CD14-positive monocyte (primary cell): ENCODE data around the gene MOXD1. TPM values are rescaled to one million over a fixed set of nuclear protein-coding genes. Genes with fewer than 3 reads are reported as not detected.
"Not testable (repeated sequence)": the region's sequence is repeated elsewhere in the genome, so short reads cannot be mapped to it uniquely, and the experiment has no call there.

ENCODE experiments used
- DNase-seq, 3 donors: peaks; one replicate each; pipeline ENCODE4 v3.0.0-alpha.2; 2011 to 2022
- H2AFZ ChIP-seq: 2 replicates; pipeline ENCODE4 v1.6.0; 2012; ENCODE audit warnings: mild to moderate bottlenecking, low read depth, low read length, inconsistent platforms; ENCODE audit not compliant: insufficient read depth, poor library complexity, severe bottlenecking
- H3K27ac ChIP-seq, 2 donors: 1 replicate in 1 of 2; 2 replicates in 1 of 2; pipeline ENCODE4 v1.5.1; 2012 to 2013; ENCODE audit warnings: low read length in 2 of 2, control low read depth in 1 of 2, inconsistent platforms in 1 of 2, low read depth in 1 of 2, mild to moderate bottlenecking in 1 of 2
- H3K27me3 ChIP-seq, 2 donors: one replicate each; pipeline versions ENCODE4 v1.6.0 to v1.6.1; 2011 to 2013; ENCODE audit warnings: low read length in 2 of 2; ENCODE audit not compliant: control insufficient read depth in 2 of 2, insufficient read depth in 2 of 2
- H3K36me3 ChIP-seq, 2 donors: replicated peaks in 1 of 2; 1 replicate in 1 of 2; 2 replicates in 1 of 2; pipeline versions ENCODE4 v1.5.1 to v1.6.1; 2012 to 2013; ENCODE audit warnings: low read length in 2 of 2, control low read depth in 1 of 2, inconsistent platforms in 1 of 2, mild to moderate bottlenecking in 1 of 2; ENCODE audit not compliant: insufficient read depth in 2 of 2, control insufficient read depth in 1 of 2
- H3K4me1 ChIP-seq, 2 donors: 1 replicate in 1 of 2; 2 replicates in 1 of 2; pipeline versions ENCODE4 v1.5.1 to v1.6.1; 2012 to 2013; ENCODE audit warnings: low read length in 2 of 2, control low read depth in 1 of 2, inconsistent platforms in 1 of 2, mild to moderate bottlenecking in 1 of 2, moderate library complexity in 1 of 2; ENCODE audit not compliant: insufficient read depth in 2 of 2, control insufficient read depth in 1 of 2
- H3K4me2 ChIP-seq: replicated peaks from 2 replicates; pipeline ENCODE3; 2012; ENCODE audit warnings: low read length, moderate library complexity, mild to moderate bottlenecking; ENCODE audit not compliant: poor library complexity, severe bottlenecking; ENCODE audit errors: extremely low read depth
- H3K4me3 ChIP-seq, 3 experiments: fragments of 200-600 bp in 1 of 3; sonication (generic) in 1 of 3; replicated peaks in 1 of 3; 1 replicate in 2 of 3; 2 replicates in 1 of 3; pipeline ENCODE4 v1.5.1; 2011 to 2013; ENCODE audit warnings: low read length in 3 of 3, mild to moderate bottlenecking in 3 of 3, control low read depth in 2 of 3, low read depth in 2 of 3, inconsistent platforms in 1 of 3, moderate library complexity in 1 of 3
- H3K79me2 ChIP-seq: 2 replicates; pipeline ENCODE4 v1.6.0; 2012; ENCODE audit warnings: mild to moderate bottlenecking, control low read depth, inconsistent platforms, low read length, moderate library complexity; ENCODE audit not compliant: insufficient read depth
- H3K9ac ChIP-seq: 2 replicates; pipeline ENCODE4 v1.6.0; 2017; ENCODE audit warnings: low read length, mild to moderate bottlenecking; ENCODE audit not compliant: insufficient read depth, poor library complexity, severe bottlenecking
- H3K9me3 ChIP-seq, 2 donors: replicated peaks in 1 of 2; 1 replicate in 1 of 2; 2 replicates in 1 of 2; pipeline versions ENCODE4 v1.5.1 to v1.6.1; 2012 to 2013; ENCODE audit warnings: low read length in 2 of 2, control low read depth in 1 of 2; ENCODE audit not compliant: control insufficient read depth in 1 of 2, insufficient read depth in 1 of 2
- H4K20me1 ChIP-seq: 2 replicates; pipeline ENCODE4 v1.6.0; 2012; ENCODE audit warnings: mild to moderate bottlenecking, low read length, control low read depth, moderate library complexity; ENCODE audit not compliant: insufficient read depth
- H3K27ac Mint-ChIP-seq, 7 donors: one replicate each; pipeline ENCODE4 v1.8.0; 2020; ENCODE audit warnings: mild to moderate bottlenecking in 7 of 7, mixed read lengths in 7 of 7, moderate library complexity in 6 of 7, inconsistent platforms in 2 of 7
- H3K27me3 Mint-ChIP-seq, 3 donors: one replicate each; pipeline ENCODE4 v1.8.0; 2021 to 2022; ENCODE audit warnings: low read depth in 3 of 3, mild to moderate bottlenecking in 3 of 3, mixed read lengths in 3 of 3, moderate library complexity in 3 of 3, inconsistent platforms in 1 of 3
- H3K36me3 Mint-ChIP-seq, 2 donors: one replicate each; pipeline ENCODE4 v1.8.0; 2020; ENCODE audit warnings: mixed read lengths in 2 of 2, inconsistent platforms in 1 of 2, mild to moderate bottlenecking in 1 of 2
- H3K4me1 Mint-ChIP-seq: one replicate; pipeline ENCODE4 v1.8.0; 2020; ENCODE audit warnings: mild to moderate bottlenecking, mixed read lengths
- H3K4me3 Mint-ChIP-seq, 2 donors: one replicate each; pipeline ENCODE4 v1.8.0; 2020; ENCODE audit warnings: mild to moderate bottlenecking in 2 of 2, mixed read lengths in 2 of 2, moderate library complexity in 1 of 2
- H3K9me3 Mint-ChIP-seq, 7 donors: one replicate each; pipeline ENCODE4 v1.8.0; 2020 to 2022; ENCODE audit warnings: mixed read lengths in 7 of 7, mild to moderate bottlenecking in 6 of 7, moderate library complexity in 6 of 7, inconsistent platforms in 2 of 7
- WGBS: methylation state at CpG from one replicate; pipeline ENCODE4 v1.1.5; 2013; ENCODE audit warnings: missing lambda C conversion rate; ENCODE audit not compliant: insufficient coverage; 5-methylcytosine and 5-hydroxymethylcytosine counted together
- intact Hi-C, 2 donors: fragments of 100-400 bp; cut with micrococcal nuclease; formaldehyde crosslinking; loops; one replicate each; pipeline versions ENCODE4 v1.15.0 to v1.15.1; 2023
- polyA plus RNA-seq, 3 donors: library from polyadenylated mRNA; depleted of rRNA in 1 of 3; unstranded in 2 of 3; stranded (reverse) in 1 of 3; fragments of 300-500 nt in 2 of 3; fragments of >200 nt in 1 of 3; fragmentation: Illumina TruSeq in 2 of 3; gene quantifications; 1 replicate in 2 of 3; 2 replicates in 1 of 3; pipeline ENCODE4 v1.2.3, GENCODE V29; 2012 to 2021
- TF ChIP-seq, protein P1 (sequence below): fragments of 200-600 bp; IDR thresholded peaks from one replicate; pipeline ENCODE4 v1.8.0; 2022; ENCODE audit warnings: antibody characterized with exemption, mild to moderate bottlenecking

MOXD1 gene
- polyA plus RNA-seq, 3 donors, result not detected

DNA sequence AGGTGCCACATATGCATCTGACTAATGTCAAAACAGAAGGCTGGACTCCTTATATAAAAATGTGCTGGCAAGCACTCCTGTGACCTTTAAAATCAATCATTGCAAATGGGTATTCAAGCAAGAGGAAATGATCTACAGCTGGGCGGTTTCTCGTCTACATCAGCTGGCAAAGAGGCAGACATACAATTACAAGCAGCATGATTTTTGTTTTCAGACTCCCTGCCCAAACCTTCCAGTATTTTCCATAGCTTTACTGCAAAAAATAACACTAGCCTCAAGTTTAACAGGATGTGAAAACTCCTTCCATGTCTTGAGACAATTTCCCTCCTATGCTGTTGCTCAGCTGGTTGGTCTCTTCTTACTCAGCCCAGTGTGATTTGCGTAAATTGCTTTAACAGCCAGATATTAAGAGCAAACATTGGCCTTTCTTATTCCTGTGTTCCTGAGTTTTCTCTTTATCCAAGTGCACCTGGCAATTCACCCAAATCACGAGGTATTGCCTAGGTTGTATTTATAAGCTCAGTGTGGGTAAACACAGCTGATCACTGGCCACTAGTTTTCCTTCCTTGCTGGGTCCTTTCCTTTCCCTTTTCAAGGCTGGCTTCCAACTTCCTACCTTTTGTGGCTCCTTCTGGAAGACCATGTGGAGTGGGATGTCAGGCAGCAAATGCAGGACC, 130.4 kb downstream of the MOXD1 start:
- 75% methylated on average over 2 of the region's 4 CpGs for WGBS
- H3K4me3 Mint-ChIP-seq, result no peak overlapping the region
- Histone ChIP-seq H3K9me3 (no peaks in the 10 kb centered on the region), H3K4me2 (no peak overlapping the region), H3K4me1 (no peaks in the 10 kb centered on the region), H2AFZ (no peak overlapping the region), H3K36me3 (no peaks in the 10 kb centered on the region), H3K27ac (no peak overlapping the region), H3K4me3 (no peak overlapping the region), H3K79me2 (no peaks in the 10 kb centered on the region), H3K9ac (no peak overlapping the region), H3K27me3 (no peaks in the 10 kb centered on the region), H4K20me1 (no peaks in the 10 kb centered on the region)
- intact Hi-C loops, result no loop called here
- H3K27me3 Mint-ChIP-seq, result peaks cover 0 to 8% (median 7%) of the 10 kb centered on the region in 3 donors
- H3K27ac Mint-ChIP-seq, result no peak overlapping the region
- H3K4me1 Mint-ChIP-seq, result no peaks in the 10 kb centered on the region
- H3K36me3 Mint-ChIP-seq, result no peaks in the 10 kb centered on the region
- TF ChIP-seq, protein P1, sequence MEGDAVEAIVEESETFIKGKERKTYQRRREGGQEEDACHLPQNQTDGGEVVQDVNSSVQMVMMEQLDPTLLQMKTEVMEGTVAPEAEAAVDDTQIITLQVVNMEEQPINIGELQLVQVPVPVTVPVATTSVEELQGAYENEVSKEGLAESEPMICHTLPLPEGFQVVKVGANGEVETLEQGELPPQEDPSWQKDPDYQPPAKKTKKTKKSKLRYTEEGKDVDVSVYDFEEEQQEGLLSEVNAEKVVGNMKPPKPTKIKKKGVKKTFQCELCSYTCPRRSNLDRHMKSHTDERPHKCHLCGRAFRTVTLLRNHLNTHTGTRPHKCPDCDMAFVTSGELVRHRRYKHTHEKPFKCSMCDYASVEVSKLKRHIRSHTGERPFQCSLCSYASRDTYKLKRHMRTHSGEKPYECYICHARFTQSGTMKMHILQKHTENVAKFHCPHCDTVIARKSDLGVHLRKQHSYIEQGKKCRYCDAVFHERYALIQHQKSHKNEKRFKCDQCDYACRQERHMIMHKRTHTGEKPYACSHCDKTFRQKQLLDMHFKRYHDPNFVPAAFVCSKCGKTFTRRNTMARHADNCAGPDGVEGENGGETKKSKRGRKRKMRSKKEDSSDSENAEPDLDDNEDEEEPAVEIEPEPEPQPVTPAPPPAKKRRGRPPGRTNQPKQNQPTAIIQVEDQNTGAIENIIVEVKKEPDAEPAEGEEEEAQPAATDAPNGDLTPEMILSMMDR, result no peak
- no peaks in the 10 kb centered on the region for H3K9me3 Mint-ChIP-seq
- DNase-seq, result no peak

DNA sequence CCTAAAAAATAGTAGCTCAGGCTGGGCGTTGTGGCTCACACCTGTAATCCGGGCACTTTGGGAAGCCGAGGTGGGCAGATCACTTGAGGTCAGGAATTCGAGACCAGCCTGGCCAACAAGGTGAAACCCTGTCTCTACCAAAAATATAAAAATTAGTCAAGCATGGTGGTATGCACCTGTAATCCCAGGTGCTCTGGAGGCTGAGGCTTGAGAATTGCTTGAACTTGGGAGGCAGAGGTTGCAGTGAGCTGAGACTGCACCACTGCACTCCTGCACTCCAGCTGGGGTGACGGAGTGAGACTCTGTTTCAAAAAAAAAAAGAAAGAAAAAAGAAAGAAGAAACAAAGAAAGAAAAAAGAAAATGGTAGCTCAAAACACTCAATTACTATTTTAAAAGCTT, 132.6 kb downstream of the MOXD1 start:
- H2AFZ ChIP-seq, H3K79me2 ChIP-seq, H3K9me3 Mint-ChIP-seq, H3K4me2 ChIP-seq, H3K36me3 Mint-ChIP-seq, DNase-seq, H3K9me3 ChIP-seq, H3K27ac ChIP-seq, H3K4me1 Mint-ChIP-seq, H3K27me3 Mint-ChIP-seq, H4K20me1 ChIP-seq, H3K27me3 ChIP-seq, H3K36me3 ChIP-seq, H3K4me1 ChIP-seq, H3K27ac Mint-ChIP-seq, H3K4me3 Mint-ChIP-seq, H3K4me3 ChIP-seq, intact Hi-C loops, H3K9ac ChIP-seq: not testable (repeated sequence)
- 100% methylated on average over 3 of the region's 5 CpGs for WGBS
